MM.1S (cell line): Measurements from ENCODE around the gene GALNT12.

Experiments used
- EZH2 ChIP-seq: fragments of 300-600 bp; sonication (generic); optimal IDR thresholded peaks from 2 replicates; pipeline ENCODE3; 2017; ENCODE audit warnings: low read depth, mild to moderate bottlenecking, antibody characterized with exemption, low read length, mixed read lengths
- EZH2phosphoT487 ChIP-seq: fragments of 300-600 bp; sonication (generic); IDR thresholded peaks from 2 replicates; pipeline ENCODE4 v1.6.1; 2018; ENCODE audit warnings: antibody characterized with exemption, low read length
- TF ChIP-seq, protein P1 (sequence below): fragments of 300-600 bp; sonication (generic); IDR thresholded peaks from 2 replicates; pipeline ENCODE4 v1.5.1; 2016; ENCODE audit warnings: antibody characterized with exemption, low read length, mixed read lengths

- TF ChIP-seq EZH2 (no peak), EZH2phosphoT487 (no peak)
- TF ChIP-seq, protein P1, sequence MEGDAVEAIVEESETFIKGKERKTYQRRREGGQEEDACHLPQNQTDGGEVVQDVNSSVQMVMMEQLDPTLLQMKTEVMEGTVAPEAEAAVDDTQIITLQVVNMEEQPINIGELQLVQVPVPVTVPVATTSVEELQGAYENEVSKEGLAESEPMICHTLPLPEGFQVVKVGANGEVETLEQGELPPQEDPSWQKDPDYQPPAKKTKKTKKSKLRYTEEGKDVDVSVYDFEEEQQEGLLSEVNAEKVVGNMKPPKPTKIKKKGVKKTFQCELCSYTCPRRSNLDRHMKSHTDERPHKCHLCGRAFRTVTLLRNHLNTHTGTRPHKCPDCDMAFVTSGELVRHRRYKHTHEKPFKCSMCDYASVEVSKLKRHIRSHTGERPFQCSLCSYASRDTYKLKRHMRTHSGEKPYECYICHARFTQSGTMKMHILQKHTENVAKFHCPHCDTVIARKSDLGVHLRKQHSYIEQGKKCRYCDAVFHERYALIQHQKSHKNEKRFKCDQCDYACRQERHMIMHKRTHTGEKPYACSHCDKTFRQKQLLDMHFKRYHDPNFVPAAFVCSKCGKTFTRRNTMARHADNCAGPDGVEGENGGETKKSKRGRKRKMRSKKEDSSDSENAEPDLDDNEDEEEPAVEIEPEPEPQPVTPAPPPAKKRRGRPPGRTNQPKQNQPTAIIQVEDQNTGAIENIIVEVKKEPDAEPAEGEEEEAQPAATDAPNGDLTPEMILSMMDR: no peak
These were observed 49.5 kb downstream of the GALNT12 start for GRCh38 chr9:98856982-98857381.
